Jurkat, Clone E6-1 (cell line): ENCODE measurements around the gene SENP7.
"Not testable (repeated sequence)": the region's sequence is repeated elsewhere in the genome, so short reads cannot be mapped to it uniquely, and the experiment has no call there.

Experiments
- DNase-seq: peaks from one replicate; pipeline ENCODE4 v3.0.0-alpha.2; 2011; ENCODE audit warnings: low read depth, low spot score
- H3K4me3 ChIP-seq: 2 replicates; pipeline ENCODE4 v1.5.1; 2011; ENCODE audit warnings: mild to moderate bottlenecking, low read length, control low read depth, moderate library complexity

SENP7 gene

GRCh38 chr3:101527906-101528305 lies 14.9 kb upstream of the SENP7 start:
- no peak for DNase-seq

GRCh38 chr3:101527441-101527840 lies 14.4 kb upstream of the SENP7 start:
- H3K4me3 ChIP-seq, result no peak overlapping the region
- no peak for DNase-seq

More at GRCh38 chr3:101527906-101528305, 14.9 kb upstream of the SENP7 start:
- H3K4me3 ChIP-seq, result no peak overlapping the region

- DNase-seq, result peak; percentile 59
- H3K4me3 ChIP-seq, result no peak overlapping the region
Observed at GRCh38 chr3:101521211-101521701, 8.2 kb upstream of the SENP7 start.

GRCh38 chr3:101519685-101520365 lies 6.8 kb upstream of the SENP7 start:
- H3K4me3 ChIP-seq, result no peak overlapping the region
- DNase-seq, result no peak

- no peak overlapping the region for H3K4me3 ChIP-seq
- DNase-seq, result no peak
Observed at GRCh38 chr3:101518421-101518871, 5.4 kb upstream of the SENP7 start.

GRCh38 chr3:101513419-101513986 lies 491 bp upstream of the SENP7 start:
- peak overlapping the region; percentile 76 for H3K4me3 ChIP-seq
- no peak for DNase-seq

- no peak for DNase-seq
- peak overlapping the region; percentile 76 for H3K4me3 ChIP-seq
Observed at GRCh38 chr3:101512396-101512645, 691 bp downstream of the SENP7 start.

- no peak overlapping the region for H3K4me3 ChIP-seq
- no peak for DNase-seq
Observed at GRCh38 chr3:101509811-101510210, 3.2 kb downstream of the SENP7 start.

GRCh38 chr3:101509281-101509680 lies 3.7 kb downstream of the SENP7 start:
- H3K4me3 ChIP-seq, result no peak overlapping the region
- DNase-seq, result no peak

- DNase-seq, result no peak
- H3K4me3 ChIP-seq, result no peak overlapping the region
Observed at GRCh38 chr3:101501783-101502182, 11.2 kb downstream of the SENP7 start.

GRCh38 chr3:101500208-101500607 lies 12.8 kb downstream of the SENP7 start:
- DNase-seq, result no peak
- H3K4me3 ChIP-seq, result no peak overlapping the region

GRCh38 chr3:101497803-101498202 lies 15.2 kb downstream of the SENP7 start:
- H3K4me3 ChIP-seq, result no peak overlapping the region
- no peak for DNase-seq

GRCh38 chr3:101495552-101495951 lies 17.5 kb downstream of the SENP7 start:
- DNase-seq, result no peak
- H3K4me3 ChIP-seq, result no peak overlapping the region

- no peak overlapping the region for H3K4me3 ChIP-seq
- DNase-seq, result no peak
Observed at GRCh38 chr3:101484805-101485620, 28.0 kb downstream of the SENP7 start.

- H3K4me3 ChIP-seq, result no peak overlapping the region
- no peak for DNase-seq
Observed at GRCh38 chr3:101478980-101479379, 34.0 kb downstream of the SENP7 start.

GRCh38 chr3:101474841-101475552 lies 38.0 kb downstream of the SENP7 start:
- not testable (repeated sequence) for H3K4me3 ChIP-seq, DNase-seq

- not testable (repeated sequence) for H3K4me3 ChIP-seq, DNase-seq
Observed at GRCh38 chr3:101468676-101469075, 44.3 kb downstream of the SENP7 start.

- not testable (repeated sequence) for DNase-seq, H3K4me3 ChIP-seq
Observed at GRCh38 chr3:101467310-101467663, 45.7 kb downstream of the SENP7 start.

- no peak overlapping the region for H3K4me3 ChIP-seq
- DNase-seq, result no peak
Observed at GRCh38 chr3:101466465-101467309, 46.3 kb downstream of the SENP7 start.
